Endothelial cell of umbilical vein (primary cell): ENCODE data around the gene CSF2. TPM values are rescaled to one million over a fixed set of nuclear protein-coding genes. Genes with fewer than 3 reads are reported as not detected.

Experiments used
- BruUV-seq: library from RNA; stranded (reverse); fragments of 400-500 nt; replicated peaks from 2 replicates; lab custom pipeline; 2021; lab: Mats Ljungman, UMichigan
- CTCF ChIA-PET: fragments of 300-600, 350-600 bp; sonication (Branson Sonifier 250); formaldehyde crosslinking; loops from one replicate; lab custom pipeline; 2021; ENCODE audit warnings: antibody characterized with exemption, inconsistent platforms; lab: Charles Lee
- POLR2A ChIA-PET: fragments of 300-600, 350-600 bp; sonication (Branson Sonifier 250); formaldehyde crosslinking; loops from one replicate; lab custom pipeline; 2021; ENCODE audit warnings: antibody characterized with exemption, inconsistent platforms; lab: Charles Lee
- DNase-seq: peaks from one replicate; pipeline ENCODE4 v3.0.0-alpha.2; 2011; ENCODE audit warnings: low read depth, low spot score
- FAIRE-seq: peaks from 2 replicates; lab custom pipeline; 2011; peaks lifted over from hg19 to GRCh38; lab: Jason Lieb, UNC
- H2AFZ ChIP-seq: 2 replicates; pipeline ENCODE4 v1.6.0; 2012; ENCODE audit warnings: low read depth, low read length, control low read depth, inconsistent platforms
- H3K27ac ChIP-seq: 2 replicates; pipeline ENCODE4 v1.5.1; 2011; ENCODE audit warnings: low read depth, mild to moderate bottlenecking, control low read depth, low read length, moderate library complexity; ENCODE audit not compliant: insufficient read depth
- H3K27me3 ChIP-seq, 2 experiments: 2 replicates each; pipeline versions ENCODE4 v1.6.0 to v1.6.1; 2011; ENCODE audit warnings: low read length in 2 of 2, mixed read lengths in 1 of 2; ENCODE audit not compliant: control insufficient read depth in 2 of 2, insufficient read depth in 2 of 2
- H3K36me3 ChIP-seq, 2 experiments: 2 replicates in 1 of 2; 3 replicates in 1 of 2; pipeline ENCODE4 v1.5.1; 2011; ENCODE audit warnings: low read length in 2 of 2, mild to moderate bottlenecking in 1 of 2, moderate library complexity in 1 of 2; ENCODE audit not compliant: control insufficient read depth in 2 of 2, insufficient read depth in 2 of 2; ENCODE audit errors: extremely low read depth in 1 of 2
- H3K4me1 ChIP-seq: 3 replicates; pipeline ENCODE4 v1.5.1; 2011; ENCODE audit warnings: mild to moderate bottlenecking, low read length; ENCODE audit not compliant: control insufficient read depth, insufficient read depth; ENCODE audit errors: extremely low read depth
- H3K4me2 ChIP-seq: 2 replicates; pipeline ENCODE4 v1.6.1; 2011; ENCODE audit warnings: low read length, control low read depth, mixed read lengths; ENCODE audit not compliant: insufficient read depth
- H3K4me3 ChIP-seq, 3 experiments: fragments of 200-600 bp in 1 of 3; sonication (generic), shearing (Covaris generic) in 1 of 3; replicated peaks in 1 of 3; 2 replicates each; pipeline ENCODE4 v1.5.1; 2011 to 2016; ENCODE audit warnings: control low read depth in 3 of 3, low read length in 3 of 3, mild to moderate bottlenecking in 2 of 3, inconsistent platforms in 1 of 3, low read depth in 1 of 3, moderate library complexity in 1 of 3; ENCODE audit not compliant: insufficient read depth in 1 of 3
- H3K79me2 ChIP-seq: 2 replicates; pipeline ENCODE4 v1.6.0; 2012; ENCODE audit warnings: low read length, inconsistent platforms; ENCODE audit not compliant: control insufficient read depth, insufficient read depth
- H3K9ac ChIP-seq: replicated peaks from 2 replicates; pipeline ENCODE3; 2011; ENCODE audit warnings: low read length, control low read depth; ENCODE audit not compliant: insufficient read depth; ENCODE audit errors: extremely low read depth
- H3K9me1 ChIP-seq: replicated peaks from 3 replicates; pipeline ENCODE4 v1.6.0; 2011; ENCODE audit warnings: mild to moderate bottlenecking, low read length; ENCODE audit not compliant: control insufficient read depth, insufficient read depth; ENCODE audit errors: extremely low read depth
- H3K9me3 ChIP-seq: replicated peaks from 2 replicates; pipeline ENCODE4 v1.5.1; 2012; ENCODE audit warnings: low read length, inconsistent platforms; ENCODE audit not compliant: control insufficient read depth, insufficient read depth
- H4K20me1 ChIP-seq: replicated peaks from 2 replicates; pipeline ENCODE3; 2011; ENCODE audit warnings: mild to moderate bottlenecking, low read length; ENCODE audit not compliant: control insufficient read depth, insufficient read depth; ENCODE audit errors: extremely low read depth
- EZH2 ChIP-seq: IDR thresholded peaks from 2 replicates; pipeline ENCODE4 v1.6.1; 2012; ENCODE audit warnings: borderline replicate concordance, low read depth, mild to moderate bottlenecking, moderate library complexity, low read length, inconsistent platforms; ENCODE audit not compliant: severe bottlenecking
- FOS ChIP-seq: IDR thresholded peaks from 2 replicates; pipeline ENCODE4 v1.6.1; 2011; ENCODE audit warnings: mild to moderate bottlenecking, low read length, moderate library complexity, borderline replicate concordance; ENCODE audit not compliant: insufficient read depth
- GATA2 ChIP-seq: IDR thresholded peaks from 2 replicates; pipeline ENCODE4 v1.7.0; 2011; ENCODE audit warnings: low read depth, mild to moderate bottlenecking, moderate library complexity, mixed read lengths, low read length; ENCODE audit not compliant: insufficient read length, insufficient read depth
- JUN ChIP-seq: IDR thresholded peaks from 2 replicates; pipeline ENCODE4 v1.6.1; 2011; ENCODE audit warnings: borderline replicate concordance, low read depth; ENCODE audit not compliant: insufficient read length, insufficient read depth
- MYC ChIP-seq: IDR thresholded peaks from one replicate; pipeline ENCODE4 v1.6.1; 2011; ENCODE audit warnings: mild to moderate bottlenecking, low read depth, low read length
- POLR2A ChIP-seq: IDR thresholded peaks from 2 replicates; pipeline ENCODE4 v1.6.1; 2012; ENCODE audit warnings: low read depth, mild to moderate bottlenecking, control low read depth, low read length
- POLR2AphosphoS5 ChIP-seq: IDR thresholded peaks from 2 replicates; pipeline ENCODE4 v1.6.1; 2012; ENCODE audit warnings: low read depth, mild to moderate bottlenecking, control low read depth, low read length, moderate library complexity; ENCODE audit not compliant: insufficient read depth
- dilution Hi-C: fragments of 300-500 bp; cut with MboI; formaldehyde crosslinking; loops from one replicate; pipeline ENCODE4 v1.15.0; 2019; ENCODE audit warnings: low sequenced_read_pairs; ENCODE audit not compliant: extremely low pct_ligation_motif_present
- intact Hi-C: fragments of 100-400 bp; cut with micrococcal nuclease; formaldehyde crosslinking; loops from one replicate; pipeline ENCODE4 v1.10.0; 2022
- polyA plus RNA-seq, 4 experiments: library from polyadenylated mRNA; depleted of rRNA in 3 of 4; stranded (reverse) in 3 of 4; unstranded in 1 of 4; fragments of >200 nt; gene quantifications; 2 replicates each; pipeline versions ENCODE4 v1.2.1 to v1.2.3, GENCODE V29; 2011 to 2012; ENCODE audit warnings: missing spikeins in 1 of 4
- total RNA-seq: library from RNA; stranded (reverse); gene quantifications from 2 replicates; pipeline ENCODE4 v1.2.3, GENCODE V29; 2021
- TF ChIP-seq, protein P1 (sequence below), 2 donors: IDR thresholded peaks; 1 replicate in 1 of 2; 2 replicates in 1 of 2; pipeline ENCODE4 v1.5.1; 2011; ENCODE audit warnings: low read length in 2 of 2, mild to moderate bottlenecking in 2 of 2, moderate library complexity in 2 of 2, control low read depth in 1 of 2, inconsistent platforms in 1 of 2, low read depth in 1 of 2; ENCODE audit not compliant: insufficient read depth in 1 of 2; ENCODE audit errors: extremely low read depth in 1 of 2
- TF ChIP-seq, protein P2 (sequence below): IDR thresholded peaks from 2 replicates; pipeline ENCODE4 v1.6.1; 2011; ENCODE audit not compliant: insufficient read depth, insufficient read length

The CSF2 gene
- total and polyA plus RNA-seq, 2 donors (not counting 3 experiments of a cell fraction or from before 2014, with no cell fraction given) = not detected

DNA sequence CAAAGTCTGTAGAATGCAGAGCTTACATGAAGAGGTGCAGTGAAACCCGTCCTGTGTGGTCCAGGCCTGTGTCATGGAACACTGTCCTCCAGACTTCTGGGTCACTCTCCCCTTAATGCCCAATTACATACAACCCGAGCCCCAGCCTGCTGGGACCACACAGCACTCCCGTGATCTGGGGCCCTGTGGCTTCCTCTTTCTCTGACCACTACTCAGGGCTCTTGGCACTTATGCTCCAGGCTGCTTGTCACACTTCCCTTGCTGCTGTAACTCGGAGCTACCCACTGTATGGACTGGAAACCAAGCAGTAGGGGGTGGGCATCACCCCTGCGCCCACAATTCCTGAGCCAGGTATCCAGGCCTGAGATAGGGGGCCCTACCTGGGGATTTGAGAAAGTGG is 23.5 kb upstream of the CSF2 start:
- Histone ChIP-seq H3K79me2 (no peaks in the 10 kb centered on the region), H2AFZ (no peak overlapping the region), H3K4me1 (no peaks in the 10 kb centered on the region), H3K27ac (no peak overlapping the region), H3K36me3 (no peaks in the 10 kb centered on the region), H3K4me2 (no peak overlapping the region), H3K4me3 (no peak overlapping the region), H3K9me3 (no peaks in the 10 kb centered on the region), H4K20me1 (no peaks in the 10 kb centered on the region), H3K27me3 (peaks cover 0 to 2% of the 10 kb centered on the region in 2 experiments), H3K9me1 (no peaks in the 10 kb centered on the region), H3K9ac (no peak overlapping the region)
- DNase-seq (no peak), FAIRE-seq (no peak)
- ChIA-PET CTCF (interaction anchor here (1.1 kb wide), 1 partner anchor 10 kb away, joined by 3 read pairs; no protein-coding TSS in a partner anchor), POLR2A (no interaction called here)
- no TSS peak for BruUV-seq
- dilution Hi-C loops (no loop called here), intact Hi-C loops (no loop called here)
- TF ChIP-seq, protein P1, sequence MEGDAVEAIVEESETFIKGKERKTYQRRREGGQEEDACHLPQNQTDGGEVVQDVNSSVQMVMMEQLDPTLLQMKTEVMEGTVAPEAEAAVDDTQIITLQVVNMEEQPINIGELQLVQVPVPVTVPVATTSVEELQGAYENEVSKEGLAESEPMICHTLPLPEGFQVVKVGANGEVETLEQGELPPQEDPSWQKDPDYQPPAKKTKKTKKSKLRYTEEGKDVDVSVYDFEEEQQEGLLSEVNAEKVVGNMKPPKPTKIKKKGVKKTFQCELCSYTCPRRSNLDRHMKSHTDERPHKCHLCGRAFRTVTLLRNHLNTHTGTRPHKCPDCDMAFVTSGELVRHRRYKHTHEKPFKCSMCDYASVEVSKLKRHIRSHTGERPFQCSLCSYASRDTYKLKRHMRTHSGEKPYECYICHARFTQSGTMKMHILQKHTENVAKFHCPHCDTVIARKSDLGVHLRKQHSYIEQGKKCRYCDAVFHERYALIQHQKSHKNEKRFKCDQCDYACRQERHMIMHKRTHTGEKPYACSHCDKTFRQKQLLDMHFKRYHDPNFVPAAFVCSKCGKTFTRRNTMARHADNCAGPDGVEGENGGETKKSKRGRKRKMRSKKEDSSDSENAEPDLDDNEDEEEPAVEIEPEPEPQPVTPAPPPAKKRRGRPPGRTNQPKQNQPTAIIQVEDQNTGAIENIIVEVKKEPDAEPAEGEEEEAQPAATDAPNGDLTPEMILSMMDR (IDR thresholded peaks at IDR 0.05; ENCODE audit: extremely low read depth in 1 of 2, insufficient read depth in 1 of 2, low read depth in 1 of 2, low read length in 2 of 2) = no peak
- TF ChIP-seq, protein P2, sequence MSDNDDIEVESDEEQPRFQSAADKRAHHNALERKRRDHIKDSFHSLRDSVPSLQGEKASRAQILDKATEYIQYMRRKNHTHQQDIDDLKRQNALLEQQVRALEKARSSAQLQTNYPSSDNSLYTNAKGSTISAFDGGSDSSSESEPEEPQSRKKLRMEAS = no peak
- TF ChIP-seq FOS (no peak), POLR2A (no peak), MYC (no peak), JUN (no peak), EZH2 (no peak), GATA2 (no peak), POLR2AphosphoS5 (no peak)
